ENCODE results near the gene TBC1D14. TPM values are rescaled to one million over a fixed set of nuclear protein-coding genes. Genes with fewer than 3 reads are reported as not detected.
A peak's percentile ranks its signal among the peaks of the same experiment; 100 is the strongest.

TBC1D14 gene
- total and polyA plus RNA-seq, 2 of the 4 experiments (the other 2 are of a cell fraction): 31.7 to 40.7 TPM

DNA sequence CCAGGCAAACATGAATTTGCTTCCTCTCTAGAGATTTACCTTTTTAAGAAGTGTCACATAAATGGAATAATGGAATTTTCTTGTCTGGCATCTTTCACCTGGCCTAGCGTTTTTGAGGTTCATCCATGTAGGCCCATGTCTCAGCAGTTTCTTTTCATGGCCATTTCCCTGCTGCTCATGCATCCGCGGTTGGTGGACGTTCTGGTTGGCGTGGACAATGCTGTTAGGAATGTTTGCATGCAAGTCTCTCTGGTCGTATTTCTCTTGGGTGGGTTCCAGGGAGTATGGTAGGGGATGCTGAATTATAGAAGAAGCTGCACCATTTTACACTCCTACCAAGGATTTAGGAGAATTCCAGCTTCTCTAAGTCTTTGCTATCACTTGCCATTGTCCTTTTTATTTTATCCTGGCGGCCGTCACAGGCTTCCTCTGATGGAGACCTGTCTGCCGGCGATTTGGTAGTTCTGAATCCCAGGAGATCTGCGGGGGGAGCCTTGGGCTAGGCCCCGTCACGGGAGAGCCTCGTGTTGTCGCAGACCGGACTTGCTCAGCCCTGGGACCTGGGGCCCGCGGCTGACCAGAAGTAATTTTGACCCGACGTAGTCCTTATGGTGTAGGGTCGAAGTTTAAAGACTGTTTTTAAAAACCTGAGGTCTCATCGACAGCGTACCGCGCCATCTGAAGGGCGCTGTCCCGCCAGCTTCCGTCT, 76.6 kb downstream of the TBC1D14 start:
- 0 out of 2 replicates have a peak overlapping the region, but pooled peaks have one; percentile 9 for H2AK5ac ChIP-seq (ENCODE audit: low read depth, low read length)
- in situ Hi-C loops (cut with MboI; ENCODE audit: low sequenced_read_pairs) (no loop called here), intact Hi-C loops (cut with micrococcal nuclease) (loop anchor here (2.0 to 10.0 kb wide), 4 partner anchors 56 to 201 kb away; partner anchors contain the start of genes KIAA0232, TADA2B and TBC1D14), dilution Hi-C loops (cut with HindIII; ENCODE audit: low sequenced_read_pairs, unreplicated experiment) (no loop called here)
- peaks cover 21% of the 10 kb centered on the region; the same call in 1 of the 2 replicates for H3K9me1 ChIP-seq (ENCODE audit: insufficient read depth, low read length)
- WGBS, 2 experiments (ENCODE audit: extremely low coverage in 2 of 2, insufficient read length in 1 of 2): 2% methylated on average over 11 of the region's 28 CpGs; no CpG with 5 or more reads in 1 of the 2 experiments
- peak; percentile 84 for DNase-seq
- H3K27ac ChIP-seq (ENCODE audit: insufficient read depth, low read length): peak overlapping the region; percentile 87
- H3K36me3 ChIP-seq (ENCODE audit: control insufficient read depth, insufficient read depth, low read length): 0 out of 2 replicates have a peak, but pooled peaks cover 3% of the 10 kb centered on the region
- peak overlapping the region; percentile 71 for H3K18ac ChIP-seq (ENCODE audit: low read depth, low read length)
- H4K91ac ChIP-seq (ENCODE audit: insufficient read depth, low read depth, low read length): peak overlapping the region; percentile 30
- H3K14ac ChIP-seq (replicated peaks; ENCODE audit: low read depth, low read length): peak overlapping the region; percentile 12
- BruUV-seq (replicated peaks): no TSS peak
- H4K8ac ChIP-seq (ENCODE audit: low read depth in 2 of 2, low read length in 2 of 2): peak overlapping the region; percentile 19 to 62
- TF ChIP-seq MXI1 (IDR thresholded peaks at IDR 0.05; ENCODE audit: borderline replicate concordance, low read depth, low read length) (no peak), MAFK (IDR thresholded peaks at IDR 0.05; ENCODE audit: low read depth, low read length) (0 out of 2 replicates have a peak, but pooled peaks have one; percentile 21), BHLHE40 (IDR thresholded peaks at IDR 0.05; ENCODE audit: low read depth, low read length) (peak; percentile 58; the same call in 1 of the 2 replicates), CHD1 (IDR thresholded peaks at IDR 0.05; ENCODE audit: low read depth, low read length) (0 out of 2 replicates have a peak, but pooled peaks have one; percentile 55)
- TF ChIP-seq, protein P1, sequence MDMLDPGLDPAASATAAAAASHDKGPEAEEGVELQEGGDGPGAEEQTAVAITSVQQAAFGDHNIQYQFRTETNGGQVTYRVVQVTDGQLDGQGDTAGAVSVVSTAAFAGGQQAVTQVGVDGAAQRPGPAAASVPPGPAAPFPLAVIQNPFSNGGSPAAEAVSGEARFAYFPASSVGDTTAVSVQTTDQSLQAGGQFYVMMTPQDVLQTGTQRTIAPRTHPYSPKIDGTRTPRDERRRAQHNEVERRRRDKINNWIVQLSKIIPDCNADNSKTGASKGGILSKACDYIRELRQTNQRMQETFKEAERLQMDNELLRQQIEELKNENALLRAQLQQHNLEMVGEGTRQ (IDR thresholded peaks at IDR 0.05; ENCODE audit: low read depth, low read length): 0 out of 2 replicates have a peak, but pooled peaks have one; percentile 5
- no peak overlapping the region for H2BK20ac ChIP-seq (ENCODE audit: low read depth, low read length)
- CTCF ChIA-PET: interaction anchor here (0.6 to 1.6 kb wide), 4 partner anchors 12 to 92 kb away, joined by 3 to 8 read pairs (median 6); no protein-coding TSS in a partner anchor
- peak overlapping the region; percentile 78 for H2BK5ac ChIP-seq (ENCODE audit: low read depth, low read length, poor library complexity, severe bottlenecking)
- H3K4me3 ChIP-seq (ENCODE audit: insufficient read depth, low read depth, low read length): peak overlapping the region; percentile 85
- H2AK9ac ChIP-seq (replicated peaks; ENCODE audit: low read depth, low read length, poor library complexity): peak overlapping the region; percentile 73
- peak overlapping the region; percentile 81 for H3K9ac ChIP-seq (ENCODE audit: low read depth, low read length)
- H2BK15ac ChIP-seq (ENCODE audit: low read depth, low read length): no peak overlapping the region
- peaks cover 28 to 62% of the 10 kb centered on the region in 2 experiments for H3K79me1 ChIP-seq (ENCODE audit: low read depth in 1 of 2, low read length in 2 of 2)
- H4K5ac ChIP-seq (ENCODE audit: low read depth, low read length): peak overlapping the region; percentile 68
- POLR2A ChIA-PET (ENCODE audit: unreplicated experiment): no interaction called here
- H3K4ac ChIP-seq (ENCODE audit: low read depth, low read length): peak overlapping the region; percentile 52
- peak overlapping the region; percentile 64; the same call in 1 of the 2 replicates for H3K56ac ChIP-seq (ENCODE audit: extremely low read depth, insufficient read depth, low read length)
- peak overlapping the region; percentile 97 for H3K4me2 ChIP-seq (ENCODE audit: low read depth, low read length)
- ATAC-seq (ENCODE audit: low read depth): peak; percentile 28
- no peaks in the 10 kb centered on the region for H3K9me3 ChIP-seq (ENCODE audit: control insufficient read depth, insufficient read depth, low read length)
- H4K20me1 ChIP-seq (ENCODE audit: insufficient read depth, low read length): peaks cover 34% of the 10 kb centered on the region
- peak overlapping the region; percentile 66 for H3K23ac ChIP-seq (ENCODE audit: low read depth, low read length)
- H3K27me3 ChIP-seq (ENCODE audit: control insufficient read depth, insufficient read depth, low read length): no peaks in the 10 kb centered on the region
- peak overlapping the region; percentile 44 for H2BK120ac ChIP-seq (ENCODE audit: low read depth, low read length)
- peak overlapping the region; percentile 84 for H2AFZ ChIP-seq (replicated peaks; ENCODE audit: low read length, poor library complexity)
- H3K4me1 ChIP-seq (ENCODE audit: control insufficient read depth, insufficient read depth, low read length): peaks cover 10% of the 10 kb centered on the region
